H1 (cell line): ENCODE measurements around the gene ATF7. TPM values are rescaled to one million over a fixed set of nuclear protein-coding genes. Genes with fewer than 3 reads are reported as not detected.

Experiments used
- BRCA1 ChIP-seq: IDR thresholded peaks from 2 replicates; pipeline ENCODE4 v1.6.1; 2012; ENCODE audit warnings: low read depth, low read length, improper control_type of control experiment
- NRF1 ChIP-seq: IDR thresholded peaks from 2 replicates; pipeline ENCODE4 v1.6.1; 2011; ENCODE audit warnings: mild to moderate bottlenecking, low read depth, low read length, improper control_type of control experiment
- SIX5 ChIP-seq: IDR thresholded peaks from 2 replicates; pipeline ENCODE4 v1.6.1; 2011; ENCODE audit warnings: mild to moderate bottlenecking, low read depth, low read length
- SP4 ChIP-seq: IDR thresholded peaks from 2 replicates; pipeline ENCODE4 v1.6.1; 2012; ENCODE audit warnings: low read length, inconsistent platforms
- TBP ChIP-seq: IDR thresholded peaks from 2 replicates; pipeline ENCODE4 v1.6.1; 2011; ENCODE audit warnings: low read depth, low read length, improper control_type of control experiment
- YY1 ChIP-seq: IDR thresholded peaks from 2 replicates; pipeline ENCODE4 v1.6.1; 2011; ENCODE audit warnings: low read depth, mild to moderate bottlenecking, low read length
- polyA plus RNA-seq, 7 experiments: library from polyadenylated mRNA; depleted of rRNA in 3 of 7; stranded (reverse) in 5 of 7; unstranded in 2 of 7; fragments of >200 nt in 5 of 7; fragments of 200-250 nt in 2 of 7; gene quantifications; 1 replicate in 5 of 7; 2 replicates in 1 of 7; 4 replicates in 1 of 7; pipeline versions ENCODE4 v1.2.1 to v1.2.3, GENCODE V29; 2011 to 2013; ENCODE audit warnings: missing spikeins in 2 of 7, mixed read lengths in 2 of 7
- total RNA-seq: library from RNA; stranded (reverse); fragmentation: NEBNext Ultra II Directional; extraction: Animal tissue kit (Norgen Biotek cat#: 25700); gene quantifications from 2 replicates; pipeline ENCODE4 v1.2.1, GENCODE V29; 2021

ATF7 gene
- total and polyA plus RNA-seq, 2 of the 8 experiments (the other 6 are each of a cell fraction or from before 2014, with no cell fraction given) = 10.1 to 16.6 TPM

DNA sequence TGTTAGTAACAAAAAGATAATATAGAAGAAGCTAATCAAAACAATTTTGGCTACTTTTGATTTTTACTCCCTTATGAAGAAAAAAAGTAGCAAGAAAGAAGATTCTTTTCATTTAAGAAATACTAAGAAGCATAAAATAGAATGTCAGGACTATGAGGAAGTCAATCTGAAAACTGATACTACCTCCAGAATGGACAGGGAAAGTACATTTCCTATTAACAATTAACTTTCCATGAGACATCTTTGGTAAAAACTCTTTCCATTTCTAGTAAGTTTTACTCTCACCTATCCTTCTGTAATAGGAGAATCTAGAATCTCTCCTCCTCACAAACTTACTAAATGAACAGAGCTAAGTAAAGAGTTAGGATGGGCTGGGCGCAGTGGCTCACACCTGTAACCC is 67.6 kb downstream of the ATF7 start (continued):
- TF ChIP-seq BRCA1 (no peak), NRF1 (no peak), SP4 (no peak), SIX5 (no peak), YY1 (no peak), TBP (no peak)
- TF ChIP-seq, all 59 proteins: peak for 0
